MM.1S (cell line): ENCODE results near the gene JUN.

Experiments used
- DNase-seq: peaks from one replicate; pipeline ENCODE4 v3.0.0-alpha.2; 2015
- H2AFZ ChIP-seq: fragments of 300-600 bp; sonication (generic); 2 replicates; pipeline ENCODE4 v1.6.0; 2016; ENCODE audit warnings: antibody characterized with exemption, low read length
- H3F3A ChIP-seq: fragments of 300-600 bp; sonication (generic); 2 replicates; pipeline ENCODE4 v1.6.1; 2016; ENCODE audit warnings: mild to moderate bottlenecking, antibody characterized with exemption, low read length, moderate library complexity, mixed read lengths; ENCODE audit not compliant: insufficient read depth
- H3K27ac ChIP-seq: fragments of 300-600 bp; sonication (generic); 2 replicates; pipeline ENCODE4 v1.5.1; 2016; ENCODE audit warnings: mild to moderate bottlenecking, low read length
- H3K27me3 ChIP-seq: fragments of 300-600 bp; sonication (generic); replicated peaks from 2 replicates; pipeline ENCODE4 v1.6.0; 2016; ENCODE audit warnings: low read length; ENCODE audit not compliant: insufficient read depth
- H3K36me3 ChIP-seq: fragments of 300-600 bp; sonication (generic); replicated peaks from 2 replicates; pipeline ENCODE4 v1.6.1; 2016; ENCODE audit warnings: mild to moderate bottlenecking, low read length, mixed read lengths; ENCODE audit not compliant: insufficient read depth
- H3K4me1 ChIP-seq: fragments of 300-600 bp; sonication (generic); 2 replicates; pipeline ENCODE4 v1.6.1; 2016; ENCODE audit warnings: low read length, mixed read lengths
- H3K4me2 ChIP-seq: fragments of 300-600 bp; sonication (generic); 2 replicates; pipeline ENCODE4 v1.6.0; 2016; ENCODE audit warnings: low read depth, low read length
- H3K4me3 ChIP-seq: fragments of 300-600 bp; sonication (generic); 2 replicates; pipeline ENCODE4 v1.5.1; 2016; ENCODE audit warnings: low read length, mixed read lengths
- H3K79me2 ChIP-seq: fragments of 300-600 bp; sonication (generic); 2 replicates; pipeline ENCODE4 v1.6.1; 2016; ENCODE audit warnings: mixed run types, low read length, mixed read lengths
- H3K9ac ChIP-seq: fragments of 300-600 bp; sonication (generic); 2 replicates; pipeline ENCODE4 v1.6.1; 2016; ENCODE audit warnings: low read length, mixed read lengths
- H3K9me2 ChIP-seq: fragments of 300-600 bp; sonication (generic); replicated peaks from 2 replicates; pipeline ENCODE4 v1.6.1; 2016; ENCODE audit warnings: mild to moderate bottlenecking, low read length, mixed read lengths; ENCODE audit not compliant: insufficient read depth
- H3K9me3 ChIP-seq: fragments of 300-600 bp; sonication (generic); replicated peaks from 2 replicates; pipeline ENCODE4 v1.6.1; 2016; ENCODE audit warnings: mild to moderate bottlenecking, low read length, mixed read lengths; ENCODE audit not compliant: insufficient read depth
- H4K20me1 ChIP-seq: fragments of 300-600 bp; sonication (generic); 2 replicates; pipeline ENCODE4 v1.6.1; 2016; ENCODE audit warnings: mild to moderate bottlenecking, low read length, moderate library complexity, mixed read lengths; ENCODE audit not compliant: insufficient read depth
- EZH2 ChIP-seq: fragments of 300-600 bp; sonication (generic); optimal IDR thresholded peaks from 2 replicates; pipeline ENCODE3; 2017; ENCODE audit warnings: low read depth, mild to moderate bottlenecking, antibody characterized with exemption, low read length, mixed read lengths
- EZH2phosphoT487 ChIP-seq: fragments of 300-600 bp; sonication (generic); IDR thresholded peaks from 2 replicates; pipeline ENCODE4 v1.6.1; 2018; ENCODE audit warnings: antibody characterized with exemption, low read length
- TF ChIP-seq, protein P1 (sequence below): fragments of 300-600 bp; sonication (generic); IDR thresholded peaks from 2 replicates; pipeline ENCODE4 v1.5.1; 2016; ENCODE audit warnings: antibody characterized with exemption, low read length, mixed read lengths

Gene JUN

DNA sequence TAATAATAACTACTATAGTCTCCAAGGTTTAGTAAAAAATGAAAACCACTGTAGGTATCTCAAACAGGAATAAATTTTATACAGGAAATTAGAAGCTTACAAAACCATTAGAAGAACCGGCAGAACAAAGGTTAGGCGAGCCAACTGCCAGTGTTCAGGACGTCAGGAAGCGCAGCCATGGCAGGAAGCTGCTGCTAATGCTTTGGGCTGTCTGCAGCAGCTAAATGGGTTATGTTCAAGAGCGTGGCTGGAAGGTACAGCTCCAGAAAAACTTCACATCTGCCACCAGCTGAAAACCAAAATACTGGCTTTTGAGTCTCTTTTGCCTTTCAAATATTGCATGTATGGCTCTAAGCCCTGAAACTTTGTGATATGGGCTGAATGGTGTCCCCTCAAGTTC is 48.3 kb downstream of the JUN start:
- DNase-seq = no peak
- Histone ChIP-seq H3K4me2 (no peak overlapping the region), H2AFZ (no peak overlapping the region), H3F3A (peaks cover 8% of the 10 kb centered on the region), H3K4me1 (peaks cover 10% of the 10 kb centered on the region), H3K9ac (no peak overlapping the region), H4K20me1 (no peaks in the 10 kb centered on the region), H3K27me3 (no peaks in the 10 kb centered on the region), H3K9me3 (no peaks in the 10 kb centered on the region), H3K36me3 (no peaks in the 10 kb centered on the region), H3K9me2 (no peaks in the 10 kb centered on the region), H3K79me2 (no peaks in the 10 kb centered on the region), H3K27ac (no peak overlapping the region), H3K4me3 (no peak overlapping the region)
- TF ChIP-seq, protein P1, sequence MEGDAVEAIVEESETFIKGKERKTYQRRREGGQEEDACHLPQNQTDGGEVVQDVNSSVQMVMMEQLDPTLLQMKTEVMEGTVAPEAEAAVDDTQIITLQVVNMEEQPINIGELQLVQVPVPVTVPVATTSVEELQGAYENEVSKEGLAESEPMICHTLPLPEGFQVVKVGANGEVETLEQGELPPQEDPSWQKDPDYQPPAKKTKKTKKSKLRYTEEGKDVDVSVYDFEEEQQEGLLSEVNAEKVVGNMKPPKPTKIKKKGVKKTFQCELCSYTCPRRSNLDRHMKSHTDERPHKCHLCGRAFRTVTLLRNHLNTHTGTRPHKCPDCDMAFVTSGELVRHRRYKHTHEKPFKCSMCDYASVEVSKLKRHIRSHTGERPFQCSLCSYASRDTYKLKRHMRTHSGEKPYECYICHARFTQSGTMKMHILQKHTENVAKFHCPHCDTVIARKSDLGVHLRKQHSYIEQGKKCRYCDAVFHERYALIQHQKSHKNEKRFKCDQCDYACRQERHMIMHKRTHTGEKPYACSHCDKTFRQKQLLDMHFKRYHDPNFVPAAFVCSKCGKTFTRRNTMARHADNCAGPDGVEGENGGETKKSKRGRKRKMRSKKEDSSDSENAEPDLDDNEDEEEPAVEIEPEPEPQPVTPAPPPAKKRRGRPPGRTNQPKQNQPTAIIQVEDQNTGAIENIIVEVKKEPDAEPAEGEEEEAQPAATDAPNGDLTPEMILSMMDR = no peak
- TF ChIP-seq EZH2phosphoT487 (no peak), EZH2 (no peak)

DNA sequence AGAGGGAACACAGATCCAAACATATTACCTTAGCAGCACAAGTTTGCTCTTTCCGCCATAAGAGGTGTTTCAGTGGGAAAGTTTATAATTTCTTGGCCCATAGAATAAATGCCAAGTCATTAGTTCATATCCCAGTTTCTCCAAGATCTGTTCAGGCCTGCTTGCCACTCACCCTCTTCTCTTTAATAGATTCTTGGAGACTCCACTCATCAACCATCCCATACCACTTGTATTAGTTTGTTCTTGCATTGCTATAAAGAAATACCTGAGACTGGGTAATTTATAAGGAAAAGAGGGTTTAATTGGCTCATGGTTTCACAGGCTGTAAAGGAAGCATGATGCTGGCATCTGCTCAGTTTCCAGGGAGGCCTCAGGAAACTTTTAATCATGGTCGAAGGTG is 49.2 kb downstream of the JUN start:
- H3K27me3 ChIP-seq = no peaks in the 10 kb centered on the region

DNA sequence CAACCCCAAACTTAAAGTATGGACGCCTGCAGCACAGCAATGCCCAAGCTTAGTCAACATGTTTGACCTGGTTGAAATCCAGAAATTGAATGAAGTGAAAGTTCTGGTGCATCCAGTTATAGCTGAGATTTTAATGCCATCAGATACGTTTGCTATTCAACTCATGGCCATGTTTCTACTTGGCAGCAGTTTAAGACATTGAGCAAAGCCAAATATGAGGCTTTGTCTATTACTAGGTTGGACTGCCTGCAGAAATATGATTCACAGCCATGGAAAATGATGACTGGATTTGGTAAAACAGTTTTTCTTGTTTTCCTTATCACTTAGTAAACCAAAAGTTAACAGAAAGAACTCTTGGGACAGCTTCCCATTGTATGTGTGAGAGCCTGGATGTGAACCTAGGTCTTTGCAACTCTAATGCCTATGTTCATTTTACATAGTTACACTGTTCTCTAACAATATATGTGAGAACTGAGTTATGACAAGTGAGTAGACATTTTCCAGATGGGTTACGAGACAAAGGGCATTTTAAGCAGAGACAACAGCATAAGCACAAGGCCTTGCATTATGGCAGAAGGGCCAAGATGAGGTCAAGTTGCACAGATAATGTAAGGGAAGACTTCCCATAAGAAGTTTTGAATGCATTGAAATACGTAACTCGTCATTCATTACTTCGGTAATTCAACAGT is 51.6 kb downstream of the JUN start:
- no peaks in the 10 kb centered on the region for H3K9me3 ChIP-seq

More for the DNA sequence above, 49.2 kb downstream of the JUN start:
- Histone ChIP-seq H3K9me2 (no peaks in the 10 kb centered on the region), H3K27ac (no peak overlapping the region), H3K9me3 (no peaks in the 10 kb centered on the region), H3K4me3 (no peak overlapping the region), H3K9ac (no peak overlapping the region), H3F3A (peaks cover 8% of the 10 kb centered on the region), H3K4me2 (no peak overlapping the region), H4K20me1 (no peaks in the 10 kb centered on the region), H2AFZ (no peak overlapping the region), H3K79me2 (no peaks in the 10 kb centered on the region), H3K36me3 (no peaks in the 10 kb centered on the region), H3K4me1 (peaks cover 10% of the 10 kb centered on the region)
- no peak for TF ChIP-seq EZH2
- TF ChIP-seq EZH2phosphoT487 = no peak
- TF ChIP-seq, protein P1 = no peak
- no peak for DNase-seq

More for the DNA sequence above, 51.6 kb downstream of the JUN start:
- H2AFZ ChIP-seq = no peak overlapping the region
- H3K9me2 ChIP-seq = no peaks in the 10 kb centered on the region
- H3K27ac ChIP-seq = peak overlapping the region; percentile 56; the same call in 1 of the 2 replicates
- H3K36me3 ChIP-seq = no peaks in the 10 kb centered on the region
- peak overlapping the region; percentile 73 for H3K4me2 ChIP-seq
- H3K27me3 ChIP-seq = no peaks in the 10 kb centered on the region
- no peak overlapping the region for H3K4me3 ChIP-seq
- H3K9ac ChIP-seq = no peak overlapping the region
- peaks cover 8% of the 10 kb centered on the region for H3F3A ChIP-seq
- no peaks in the 10 kb centered on the region for H3K79me2 ChIP-seq
- H3K4me1 ChIP-seq = peaks cover 17% of the 10 kb centered on the region
- no peak for DNase-seq
- TF ChIP-seq, protein P1 = no peak
- no peak for TF ChIP-seq EZH2phosphoT487
- TF ChIP-seq EZH2 = no peak
- H4K20me1 ChIP-seq = no peaks in the 10 kb centered on the region
